ENCODE results near the gene PLXNC1.

DNA sequence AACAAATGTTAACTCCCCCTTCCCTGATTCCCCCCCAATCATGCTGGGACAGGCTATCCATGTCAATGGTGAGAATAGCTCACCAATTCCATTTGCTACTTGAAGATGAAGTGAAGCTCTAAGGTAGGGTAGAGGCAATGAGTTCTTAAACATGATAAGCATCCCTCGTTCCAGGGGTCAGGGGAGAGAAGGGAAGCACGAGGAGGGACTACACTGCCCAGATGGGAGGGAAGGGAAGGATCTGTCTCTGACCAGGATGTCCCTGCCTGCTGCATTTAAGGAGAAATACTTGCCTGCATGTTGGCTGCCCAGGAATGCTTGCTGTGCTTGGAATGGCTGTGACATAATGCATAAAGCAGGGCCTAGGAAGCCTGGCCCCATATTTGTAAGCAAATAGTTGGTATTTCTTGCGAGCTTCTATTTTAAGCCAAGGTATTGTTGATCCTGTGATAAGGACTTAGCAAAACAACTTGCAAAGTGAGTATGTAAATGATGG is 156.2 kb downstream of the PLXNC1 start:
- TF ChIP-seq, protein P1, sequence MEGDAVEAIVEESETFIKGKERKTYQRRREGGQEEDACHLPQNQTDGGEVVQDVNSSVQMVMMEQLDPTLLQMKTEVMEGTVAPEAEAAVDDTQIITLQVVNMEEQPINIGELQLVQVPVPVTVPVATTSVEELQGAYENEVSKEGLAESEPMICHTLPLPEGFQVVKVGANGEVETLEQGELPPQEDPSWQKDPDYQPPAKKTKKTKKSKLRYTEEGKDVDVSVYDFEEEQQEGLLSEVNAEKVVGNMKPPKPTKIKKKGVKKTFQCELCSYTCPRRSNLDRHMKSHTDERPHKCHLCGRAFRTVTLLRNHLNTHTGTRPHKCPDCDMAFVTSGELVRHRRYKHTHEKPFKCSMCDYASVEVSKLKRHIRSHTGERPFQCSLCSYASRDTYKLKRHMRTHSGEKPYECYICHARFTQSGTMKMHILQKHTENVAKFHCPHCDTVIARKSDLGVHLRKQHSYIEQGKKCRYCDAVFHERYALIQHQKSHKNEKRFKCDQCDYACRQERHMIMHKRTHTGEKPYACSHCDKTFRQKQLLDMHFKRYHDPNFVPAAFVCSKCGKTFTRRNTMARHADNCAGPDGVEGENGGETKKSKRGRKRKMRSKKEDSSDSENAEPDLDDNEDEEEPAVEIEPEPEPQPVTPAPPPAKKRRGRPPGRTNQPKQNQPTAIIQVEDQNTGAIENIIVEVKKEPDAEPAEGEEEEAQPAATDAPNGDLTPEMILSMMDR (conservative IDR thresholded peaks at IDR 0.05 in 1 of 2, IDR thresholded peaks at IDR 0.05 in 1 of 2; ENCODE audit: extremely low read depth in 1 of 2, insufficient read depth in 1 of 2, low read depth in 1 of 2, low read length in 2 of 2) = no peak
- TF ChIP-seq EZH2 (IDR thresholded peaks at IDR 0.05; ENCODE audit: borderline replicate concordance, low read length) = no peak

Data from mammary epithelial cell (primary cell).